ENCODE data around the gene SORCS2. TPM values are rescaled to one million over a fixed set of nuclear protein-coding genes. Genes with fewer than 3 reads are reported as not detected.

SORCS2 gene
- total RNA-seq, 1 donor from 2014 or later: 6.9 TPM

DNA sequence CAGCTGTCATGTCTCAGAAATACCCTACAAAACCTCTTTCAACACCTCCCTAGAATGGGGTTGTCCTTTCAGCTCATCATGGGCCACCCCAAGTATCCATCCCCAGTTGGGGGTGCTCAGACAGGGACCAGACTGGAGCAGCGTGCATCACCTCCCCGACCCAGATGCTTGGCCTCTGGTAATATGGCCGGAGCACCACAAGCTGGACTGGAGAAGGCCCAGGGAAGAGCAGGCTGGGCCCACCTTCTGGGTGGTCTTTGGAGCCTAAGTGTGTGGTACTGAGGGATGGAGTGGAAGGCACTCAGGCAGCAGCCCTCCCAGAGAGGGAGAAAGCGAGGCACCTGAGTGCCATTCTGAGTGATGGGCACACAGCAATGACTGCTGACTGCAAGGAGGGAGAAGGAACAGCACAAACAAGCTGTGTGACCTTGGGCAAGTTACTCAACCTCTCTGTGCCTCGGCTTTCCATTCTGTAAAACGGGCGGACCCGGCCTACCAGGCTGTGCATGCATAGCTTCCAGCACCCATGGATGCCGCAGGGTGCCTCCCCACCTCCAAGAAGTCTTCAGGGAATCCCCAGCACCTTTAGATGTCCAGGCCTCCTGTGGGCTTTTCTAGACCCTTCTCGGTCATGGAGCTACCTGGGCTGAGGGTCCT lies 519.1 kb downstream of the SORCS2 start:
- no peak for DNase-seq (ENCODE audit: low spot score)
- intact Hi-C loops (cut with DNase I): loop anchor here (10.0 kb wide), 1 partner anchor 407 kb away; no protein-coding TSS in a partner anchor

DNA sequence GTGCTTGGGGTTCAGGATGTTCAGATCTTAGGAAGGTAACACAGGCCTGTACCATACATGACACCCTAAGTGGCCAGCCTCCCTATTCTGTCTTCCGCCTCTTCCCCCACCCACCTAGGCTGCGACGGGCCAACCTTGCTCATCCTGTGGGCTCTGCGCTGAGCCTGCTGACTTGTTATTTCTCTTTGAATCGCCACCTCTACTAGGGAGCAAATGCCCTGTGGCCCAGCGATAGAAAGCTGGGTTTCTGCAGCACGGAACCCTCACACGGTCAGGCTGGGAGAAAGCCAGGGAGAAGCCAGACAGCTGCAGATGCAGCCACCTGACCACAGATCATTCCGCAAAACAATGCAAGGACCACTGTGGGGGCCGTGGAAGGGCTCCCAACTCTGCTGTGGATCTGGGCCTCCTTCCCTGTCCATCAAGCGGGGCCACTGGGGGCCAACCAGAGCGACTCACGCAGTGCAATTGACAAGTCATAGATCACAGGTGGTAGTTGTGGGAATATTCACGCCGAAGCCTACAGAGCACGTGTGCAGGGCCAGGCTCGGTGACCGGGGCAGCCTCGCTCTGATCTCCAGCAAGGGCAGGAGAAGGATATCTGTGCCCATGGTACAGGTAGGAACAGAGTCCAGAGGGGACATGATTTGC lies 519.8 kb downstream of the SORCS2 start:
- no peak for DNase-seq (ENCODE audit: low spot score)
- intact Hi-C loops (cut with DNase I): loop anchor here (10.0 kb wide), 1 partner anchor 407 kb away; no protein-coding TSS in a partner anchor

DNA sequence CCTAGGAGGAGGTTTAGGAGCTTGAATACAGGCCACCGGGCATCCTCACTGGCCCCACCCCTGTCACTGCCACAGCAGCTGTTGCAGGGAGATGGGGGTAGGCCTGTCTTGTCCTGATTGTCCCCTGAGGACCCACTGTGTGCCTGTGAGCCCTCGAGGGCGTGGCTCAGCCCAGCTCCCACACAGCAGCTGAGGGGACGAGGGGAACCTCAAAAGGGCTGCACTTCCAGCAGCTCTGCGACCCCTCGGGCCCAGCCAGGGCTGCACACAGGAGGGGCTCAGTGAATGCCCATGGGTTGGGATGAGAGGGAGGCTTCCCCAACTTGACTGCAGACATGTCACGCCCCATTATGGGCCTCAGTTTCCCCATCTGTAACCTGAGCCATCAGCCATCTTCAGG lies 521.4 kb downstream of the SORCS2 start:
- intact Hi-C loops (cut with DNase I): loop anchor here (10.0 kb wide), 1 partner anchor 409 kb away; no protein-coding TSS in a partner anchor
- DNase-seq (ENCODE audit: low spot score): no peak

DNA sequence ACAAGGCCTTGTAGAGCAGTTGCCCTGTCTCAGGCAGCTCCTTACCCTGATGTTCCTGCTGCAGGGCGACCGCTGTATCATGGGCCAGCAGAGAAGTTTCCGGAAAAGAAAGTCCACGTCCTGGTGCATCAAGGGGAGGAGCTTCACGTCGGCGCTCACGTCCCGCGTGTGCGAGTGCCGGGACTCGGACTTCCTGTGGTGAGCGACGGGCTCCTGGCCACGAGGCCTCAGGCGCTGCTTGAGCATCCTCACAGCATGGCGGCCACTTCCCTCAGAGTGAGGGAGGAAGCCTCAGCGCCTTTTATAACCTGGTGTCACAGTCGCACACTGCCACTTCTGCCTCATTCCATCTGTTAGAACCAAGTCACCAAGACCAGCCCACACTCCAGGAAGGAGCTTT lies 521.8 kb downstream of the SORCS2 start:
- intact Hi-C loops (cut with DNase I): loop anchor here (10.0 kb wide), 1 partner anchor 409 kb away; no protein-coding TSS in a partner anchor
- no peak for DNase-seq (ENCODE audit: low spot score)

DNA sequence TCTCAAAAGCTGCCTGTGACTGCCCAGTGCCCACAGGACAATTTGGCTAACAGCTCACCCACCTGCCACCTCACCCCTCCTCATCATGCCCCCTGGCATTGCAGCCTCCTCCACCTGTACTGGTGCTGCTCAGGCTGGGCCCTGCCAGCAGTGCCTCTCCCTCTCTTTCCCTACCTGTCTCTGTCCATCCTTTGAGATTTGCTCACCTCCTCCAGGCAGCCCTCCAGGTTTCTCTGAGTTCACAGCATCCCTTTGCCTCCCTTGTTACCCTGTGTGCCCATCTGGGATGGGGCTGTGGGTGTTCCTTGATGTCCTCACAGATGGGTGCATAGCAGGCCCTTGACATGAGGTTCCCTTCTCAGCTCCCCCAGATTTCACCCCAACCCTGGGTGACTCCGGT lies 522.4 kb downstream of the SORCS2 start:
- DNase-seq (ENCODE audit: low spot score): no peak
- intact Hi-C loops (cut with DNase I): loop anchor here (10.0 kb wide), 1 partner anchor 410 kb away; no protein-coding TSS in a partner anchor

DNA sequence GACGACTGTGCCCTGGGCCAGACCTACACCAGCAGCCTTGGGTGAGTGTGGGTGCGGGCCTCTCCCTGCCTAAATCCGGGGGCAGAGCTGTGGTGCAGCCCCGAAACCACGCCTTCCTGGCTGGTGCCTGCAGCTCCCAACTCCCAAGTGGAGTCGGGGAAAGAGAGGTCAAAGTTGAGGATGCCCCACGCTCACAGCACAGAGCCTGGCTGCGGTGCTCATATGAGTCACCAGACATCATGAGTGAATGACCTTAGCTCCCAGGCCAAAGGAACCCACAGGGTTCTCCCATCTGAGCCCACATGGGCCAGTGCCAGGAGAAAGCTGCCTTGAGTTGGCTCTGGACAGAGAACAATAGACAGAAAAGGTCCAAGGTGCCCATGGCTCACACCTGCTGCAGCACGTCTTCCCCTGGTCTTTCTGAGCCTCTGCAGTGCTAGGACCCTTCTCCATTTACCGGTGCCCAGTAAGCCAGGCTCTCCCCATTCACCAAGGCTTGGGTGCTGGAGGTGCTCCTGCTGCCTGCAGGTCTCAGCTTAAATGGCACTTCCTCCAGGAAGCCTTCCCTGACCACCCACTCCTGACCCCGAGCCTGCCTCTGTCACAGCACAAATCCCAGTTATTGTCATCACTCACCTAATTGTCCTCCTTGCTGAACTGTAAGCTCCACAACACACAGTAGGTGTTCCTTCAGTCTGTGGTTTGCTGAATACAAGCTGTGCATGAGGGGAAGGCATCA lies 523.1 kb downstream of the SORCS2 start:
- intact Hi-C loops (cut with DNase I): loop anchor here (10.0 kb wide), 1 partner anchor 411 kb away; no protein-coding TSS in a partner anchor
- DNase-seq (ENCODE audit: low spot score): no peak

DNA sequence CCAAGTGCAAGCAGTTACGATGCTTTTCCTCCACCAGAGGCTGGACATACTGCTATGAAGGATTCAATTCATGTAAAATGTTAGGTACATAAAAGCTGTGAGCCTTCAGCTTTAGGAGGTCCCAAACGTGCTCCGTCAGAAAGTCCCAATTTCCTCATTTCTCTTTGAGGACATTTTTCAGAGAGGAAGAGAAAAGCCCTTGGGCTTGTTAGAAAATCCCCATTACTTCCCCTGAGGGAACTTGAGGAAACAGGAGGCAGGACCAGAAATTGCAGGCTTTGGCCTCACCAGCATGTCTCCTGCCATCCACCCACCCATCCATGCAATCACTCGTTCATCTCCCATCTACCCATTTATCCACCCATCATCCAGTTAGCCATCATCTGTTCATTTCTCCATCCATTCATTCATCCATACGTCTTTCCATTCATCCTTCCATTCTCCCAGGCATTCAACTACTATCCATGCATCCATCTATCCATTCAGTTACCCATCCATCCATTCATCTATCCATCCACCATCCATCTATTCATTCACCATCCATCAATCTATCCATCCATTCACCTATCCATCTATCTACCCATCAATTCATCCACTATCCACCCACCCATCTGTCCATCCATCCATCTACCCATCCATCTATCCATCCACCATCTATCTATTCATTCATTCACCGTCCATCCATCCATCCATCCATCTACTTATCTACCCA lies 523.8 kb downstream of the SORCS2 start:
- no peak for DNase-seq (ENCODE audit: low spot score)
- intact Hi-C loops (cut with DNase I): loop anchor here (10.0 kb wide), 1 partner anchor 411 kb away; no protein-coding TSS in a partner anchor

DNA sequence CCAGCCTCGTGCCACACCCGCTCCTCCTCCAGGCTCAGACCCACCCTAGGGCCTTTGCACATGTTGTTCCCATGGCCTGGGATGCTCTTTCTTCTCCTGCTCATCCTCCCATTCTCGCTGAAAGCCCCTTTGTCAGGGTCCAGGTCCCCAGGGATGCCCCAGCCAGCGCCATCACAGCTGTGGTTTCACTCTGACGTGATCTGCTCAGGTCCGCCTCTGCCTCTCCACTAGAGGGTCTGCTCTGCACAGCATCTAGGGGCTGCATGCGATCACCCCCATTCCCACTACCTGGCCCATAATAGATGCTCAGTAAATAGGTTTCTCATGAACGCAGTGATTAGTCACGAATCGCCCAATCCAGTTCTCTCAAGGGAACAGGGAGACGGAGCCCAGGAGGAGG lies 524.8 kb downstream of the SORCS2 start:
- no peak for DNase-seq (ENCODE audit: low spot score)
- intact Hi-C loops (cut with DNase I): loop anchor here (10.0 kb wide), 1 partner anchor 412 kb away; no protein-coding TSS in a partner anchor

DNA sequence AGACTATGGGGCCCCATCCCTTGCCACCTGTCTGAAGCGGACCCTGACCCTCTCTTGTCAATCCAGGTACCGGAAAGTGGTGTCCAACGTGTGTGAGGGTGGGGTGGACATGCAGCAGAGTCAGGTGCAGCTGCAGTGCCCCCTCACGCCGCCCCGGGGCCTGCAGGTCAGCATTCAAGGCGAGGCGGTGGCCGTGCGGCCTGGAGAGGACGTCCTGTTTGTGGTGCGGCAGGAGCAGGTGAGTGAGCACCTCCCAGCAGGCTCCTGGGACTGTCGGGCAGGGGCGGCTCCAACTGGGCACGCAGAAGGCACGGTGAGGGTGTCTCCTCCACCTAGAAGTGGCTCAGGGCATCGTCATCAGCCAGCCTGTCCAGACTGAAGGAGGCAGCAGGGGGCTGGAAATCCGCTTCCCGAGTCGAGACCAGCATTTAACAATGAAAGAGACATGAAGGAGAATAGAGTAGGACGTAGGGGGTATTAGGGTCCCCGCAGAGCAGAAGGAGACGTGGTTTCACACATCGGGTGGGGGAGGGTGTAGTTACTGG lies 525.7 kb downstream of the SORCS2 start:
- intact Hi-C loops (cut with DNase I): loop anchor here (2.0 to 10.0 kb wide), 2 partner anchors 255 to 413 kb away; no protein-coding TSS in a partner anchor
- DNase-seq (ENCODE audit: low spot score): no peak

DNA sequence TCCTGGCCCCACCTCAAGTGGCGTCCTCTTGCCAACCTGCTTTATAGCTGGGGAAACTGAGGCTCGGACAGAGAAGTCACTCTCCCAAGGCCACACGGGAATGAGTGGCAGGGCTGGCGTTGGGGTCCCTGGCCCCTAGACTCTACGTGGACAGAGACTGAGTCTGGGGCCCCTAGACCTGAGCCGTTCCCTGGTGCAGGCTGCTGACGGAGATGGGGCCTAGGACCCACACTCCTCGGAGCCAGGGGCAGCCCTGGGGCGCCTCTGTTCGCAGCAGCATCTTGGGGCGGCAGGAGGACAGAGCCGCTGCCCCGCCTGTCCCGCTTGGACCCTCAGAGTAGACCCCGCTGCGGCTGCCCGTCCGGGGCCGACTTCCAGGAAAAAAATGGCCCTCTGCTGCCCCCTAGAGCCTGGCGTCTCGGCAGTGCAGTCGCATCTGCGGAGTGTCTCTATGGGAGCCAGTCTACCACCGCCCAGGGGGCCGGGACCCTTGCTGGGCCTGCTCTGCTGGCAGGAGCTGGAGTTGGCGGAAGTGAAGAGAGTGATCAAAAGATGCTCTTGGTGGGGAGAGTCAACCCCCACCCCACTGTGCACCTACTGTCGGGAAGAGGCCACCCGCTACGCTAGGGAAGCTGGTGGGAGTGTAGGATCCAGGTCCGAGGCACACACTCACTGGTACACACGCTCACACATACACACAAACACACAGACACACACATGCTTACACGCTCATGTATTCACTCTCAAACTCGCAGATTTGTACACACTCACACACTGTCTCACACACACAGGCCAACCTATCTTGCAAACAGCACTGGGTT lies 527.2 kb downstream of the SORCS2 start:
- DNase-seq (ENCODE audit: low spot score): no peak
- intact Hi-C loops (cut with DNase I): loop anchor here (1.0 to 10.0 kb wide), 3 partner anchors 257 to 527 kb away; partner anchors contain the start of gene SORCS2

DNA sequence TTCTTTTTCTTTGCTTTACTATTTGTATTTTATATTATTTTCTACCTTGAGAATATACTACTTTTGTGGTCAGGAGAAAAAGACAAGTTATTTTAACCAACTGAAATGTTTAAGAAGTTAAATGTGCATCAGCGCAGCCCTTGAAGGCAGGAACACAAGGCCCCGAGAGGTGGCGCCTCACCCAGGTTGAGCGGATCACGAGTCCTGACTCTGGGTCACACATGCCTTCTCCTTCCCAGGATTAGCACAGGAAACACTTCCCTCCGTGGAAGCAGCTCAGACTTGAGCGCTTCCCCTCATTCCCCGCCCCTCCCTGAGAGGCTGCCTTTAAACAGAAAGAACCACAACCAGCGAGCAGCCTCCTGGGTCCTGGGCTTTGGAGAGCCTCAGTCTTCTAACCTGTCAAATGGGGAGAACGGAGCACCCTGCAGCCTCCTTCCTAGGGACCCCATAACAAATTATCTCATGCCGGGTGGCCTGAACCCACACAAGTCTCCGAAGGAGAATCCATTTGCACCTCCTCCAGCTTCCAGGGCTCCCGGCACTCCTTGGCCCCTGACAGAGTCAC lies 529.7 kb downstream of the SORCS2 start:
- intact Hi-C loops (cut with DNase I): no loop called here
- DNase-seq (ENCODE audit: low spot score): no peak

DNA sequence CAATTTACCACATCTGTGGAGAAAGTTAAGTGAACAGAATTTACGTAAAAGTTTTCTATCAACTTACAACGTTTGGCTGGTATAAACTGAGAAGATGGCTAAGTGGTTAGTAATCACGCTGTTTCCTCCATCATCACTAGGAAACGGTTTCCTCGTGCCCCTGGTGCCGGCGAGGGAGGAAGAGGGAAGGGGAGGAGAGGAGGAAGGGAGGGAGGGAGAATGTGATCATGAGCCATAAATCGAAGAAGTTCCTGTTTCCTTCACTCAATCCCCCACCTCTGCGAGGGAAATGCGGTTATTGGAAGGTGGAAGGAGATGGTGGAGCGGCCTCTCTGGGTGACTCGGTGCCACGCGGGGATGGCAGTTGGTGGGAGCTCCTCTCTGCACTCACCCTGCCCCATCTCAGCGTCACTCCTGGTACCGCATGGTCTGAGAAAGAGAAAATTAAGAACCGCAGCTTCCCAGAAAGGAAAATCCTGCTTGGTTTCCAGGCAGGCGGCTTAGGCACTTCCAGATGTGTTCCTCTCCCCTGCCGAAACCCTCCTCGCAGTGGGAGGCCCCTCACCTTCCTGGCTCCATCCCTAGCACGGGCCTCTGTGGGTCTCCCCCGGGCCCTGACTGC lies 530.5 kb downstream of the SORCS2 start:
- intact Hi-C loops (cut with DNase I): no loop called here
- DNase-seq (ENCODE audit: low spot score): no peak

DNA sequence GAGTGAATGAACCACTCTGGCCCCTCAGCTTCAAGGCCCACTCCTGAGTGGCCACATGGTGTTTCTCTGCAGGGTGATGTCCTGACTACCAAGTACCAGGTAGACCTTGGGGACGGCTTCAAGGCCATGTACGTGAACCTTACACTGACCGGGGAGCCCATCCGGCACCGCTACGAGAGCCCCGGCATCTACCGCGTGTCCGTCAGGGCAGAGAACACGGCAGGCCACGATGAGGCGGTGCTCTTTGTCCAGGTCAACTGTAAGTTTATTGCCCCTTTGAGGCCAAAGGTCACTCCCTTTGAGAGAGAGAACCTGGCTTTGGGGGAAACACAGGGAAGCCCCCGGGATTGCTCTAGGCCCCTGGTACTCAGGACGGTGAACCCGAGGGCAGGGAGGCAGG lies 531.3 kb downstream of the SORCS2 start:
- intact Hi-C loops (cut with DNase I): no loop called here
- no peak for DNase-seq (ENCODE audit: low spot score)

DNA sequence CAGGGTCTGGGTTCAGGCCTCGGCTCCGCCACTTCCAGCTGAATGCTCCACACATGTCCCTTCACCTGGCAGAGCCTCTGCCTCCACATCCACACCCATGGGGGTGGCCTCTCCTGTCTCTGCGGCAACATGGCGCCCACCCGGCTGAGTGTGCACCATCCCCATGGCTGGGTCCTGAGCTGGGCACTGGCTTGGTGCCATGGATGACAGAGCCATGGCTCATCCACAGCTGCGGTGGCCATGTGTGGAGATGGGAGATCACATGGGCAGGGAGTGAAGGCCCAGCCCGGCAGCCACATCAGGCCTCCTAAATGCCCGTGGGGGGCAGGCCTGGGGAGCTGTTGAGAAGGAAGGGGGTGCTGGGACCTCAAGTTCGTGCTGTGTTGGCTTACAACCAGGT lies 533.6 kb downstream of the SORCS2 start:
- intact Hi-C loops (cut with DNase I): no loop called here
- DNase-seq (ENCODE audit: low spot score): no peak

DNA sequence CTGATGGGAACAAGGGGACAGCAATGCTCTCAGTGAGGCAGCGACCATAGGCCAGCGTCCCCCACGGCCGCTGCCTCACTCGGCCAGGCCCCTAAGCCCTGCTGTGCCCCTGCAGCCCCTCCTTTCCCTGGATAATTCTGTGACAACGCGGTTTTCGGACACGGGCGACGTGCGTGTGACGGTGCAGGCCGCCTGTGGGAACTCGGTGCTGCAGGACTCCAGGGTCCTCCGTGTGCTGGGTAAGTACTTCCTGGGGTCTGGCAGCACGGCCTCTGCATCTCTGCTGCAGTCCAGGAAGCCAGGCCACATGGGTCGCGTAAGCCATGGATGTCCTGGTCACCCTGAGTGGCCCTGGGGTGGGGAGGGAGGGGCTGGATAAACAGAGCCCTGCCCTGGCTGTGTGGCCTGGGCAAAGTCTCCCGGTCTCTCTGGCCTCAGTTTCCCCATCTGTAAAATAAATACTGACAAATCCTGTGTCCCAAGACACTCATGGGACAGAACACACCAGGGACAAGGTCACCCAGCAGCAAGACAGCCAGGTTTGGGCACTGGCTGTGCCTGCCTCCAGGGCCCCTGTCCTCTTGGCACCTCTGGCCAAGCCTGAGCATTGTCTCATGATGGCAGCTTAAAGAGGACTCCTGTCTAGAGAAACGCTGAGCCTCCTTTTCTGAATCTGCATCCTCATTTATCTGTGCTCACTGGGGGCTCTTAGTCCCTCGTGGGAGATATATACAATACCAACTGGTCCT lies 534.5 kb downstream of the SORCS2 start:
- intact Hi-C loops (cut with DNase I): no loop called here
- DNase-seq (ENCODE audit: low spot score): no peak

DNA sequence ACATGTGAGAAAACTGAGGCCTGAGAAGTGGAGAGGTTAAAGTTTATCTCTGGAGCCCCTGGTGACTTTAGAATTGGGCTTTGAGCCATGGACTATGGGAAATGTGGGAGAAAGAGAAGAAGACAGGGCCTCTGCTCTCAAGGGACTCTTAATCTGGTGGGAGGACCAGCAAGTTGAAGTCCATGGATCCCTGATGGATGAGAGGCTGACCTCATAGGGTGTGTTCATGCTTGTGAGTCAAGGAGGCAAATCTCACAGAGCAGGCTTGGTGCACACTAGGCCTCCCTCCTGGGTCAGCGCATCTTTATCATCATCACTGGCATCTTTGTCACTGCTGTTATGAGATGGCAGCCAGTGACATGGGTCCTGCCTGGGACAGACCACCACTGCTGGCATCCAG lies 535.4 kb downstream of the SORCS2 start:
- no peak for DNase-seq (ENCODE audit: low spot score)
- intact Hi-C loops (cut with DNase I): no loop called here

DNA sequence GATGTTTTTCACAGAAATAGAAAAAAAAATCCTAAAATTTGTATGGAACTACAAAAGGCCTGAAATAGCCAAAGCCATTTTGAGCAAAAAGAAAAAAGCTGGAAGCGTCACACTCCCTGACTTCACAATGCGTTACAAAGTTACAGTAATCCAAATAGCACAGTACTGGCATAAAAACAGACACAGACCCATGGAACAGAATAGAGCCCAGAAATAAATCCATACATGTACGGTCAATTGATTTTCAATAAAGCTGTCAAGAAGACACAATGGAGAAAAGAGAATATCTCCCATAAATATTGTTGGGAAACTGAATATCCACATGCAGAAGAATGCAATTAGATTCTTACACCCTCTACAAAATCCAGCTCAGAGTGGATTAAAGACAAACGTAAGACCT lies 539.1 kb downstream of the SORCS2 start:
- no peak for DNase-seq (ENCODE audit: low spot score)
- intact Hi-C loops (cut with DNase I): no loop called here

Measured in cardiac septum (tissue), 1 donor.